Mesendoderm (in vitro differentiated cells): ENCODE results near the gene ABCB11.
A peak's percentile ranks its signal among the peaks of the same experiment; 100 is the strongest.

Experiments
- DNase-seq: peaks from one replicate; pipeline ENCODE4 v3.0.0; 2013
- H2AK5ac ChIP-seq: 2 replicates; pipeline ENCODE4 v1.6.1; 2013; ENCODE audit warnings: low read length, inconsistent platforms
- H2BK120ac ChIP-seq: 2 replicates; pipeline ENCODE4 v1.6.1; 2013; ENCODE audit warnings: low read depth, mild to moderate bottlenecking, low read length, moderate library complexity, mixed read lengths
- H2BK15ac ChIP-seq: replicated peaks from 2 replicates; pipeline ENCODE4 v1.6.1; 2013; ENCODE audit warnings: low read depth, mild to moderate bottlenecking, moderate library complexity
- H2BK5ac ChIP-seq: 2 replicates; pipeline ENCODE4 v1.6.1; 2013; ENCODE audit warnings: low read length, inconsistent platforms
- H3K18ac ChIP-seq: 2 replicates; pipeline ENCODE4 v1.6.1; 2013; ENCODE audit warnings: mild to moderate bottlenecking, low read length, mixed read lengths
- H3K23ac ChIP-seq: one replicate; pipeline ENCODE4 v1.6.1; 2013; ENCODE audit warnings: low read length
- H3K27ac ChIP-seq: 2 replicates; pipeline ENCODE4 v1.5.1; 2013; ENCODE audit warnings: low read depth, mild to moderate bottlenecking, inconsistent platforms, low read length, moderate library complexity
- H3K27me3 ChIP-seq: 2 replicates; pipeline ENCODE4 v1.6.1; 2013; ENCODE audit warnings: low read length, control low read depth, mild to moderate bottlenecking, inconsistent platforms; ENCODE audit not compliant: insufficient read depth, poor library complexity
- H3K36me3 ChIP-seq: 2 replicates; pipeline ENCODE4 v1.6.1; 2013; ENCODE audit warnings: low read length, inconsistent platforms; ENCODE audit not compliant: control insufficient read depth, insufficient read depth
- H3K4ac ChIP-seq: one replicate; pipeline ENCODE4 v1.6.1; 2013; ENCODE audit warnings: low read depth, mild to moderate bottlenecking, low read length, moderate library complexity
- H3K4me1 ChIP-seq: 2 replicates; pipeline ENCODE4 v1.6.1; 2013; ENCODE audit warnings: low read depth, low read length, inconsistent platforms; ENCODE audit not compliant: control insufficient read depth
- H3K4me2 ChIP-seq: 2 replicates; pipeline ENCODE4 v1.6.1; 2013; ENCODE audit warnings: low read length
- H3K4me3 ChIP-seq: 2 replicates; pipeline ENCODE4 v1.5.1; 2013; ENCODE audit warnings: mild to moderate bottlenecking, low read length
- H3K56ac ChIP-seq: one replicate; pipeline ENCODE4 v1.6.1; 2013; ENCODE audit warnings: low read length
- H3K79me1 ChIP-seq: 2 replicates; pipeline ENCODE4 v1.6.1; 2013; ENCODE audit warnings: low read length, inconsistent platforms
- H3K79me2 ChIP-seq: 2 replicates; pipeline ENCODE4 v1.6.1; 2013; ENCODE audit warnings: mild to moderate bottlenecking, low read length; ENCODE audit not compliant: control insufficient read depth, insufficient read depth
- H3K9ac ChIP-seq: 2 replicates; pipeline ENCODE4 v1.6.1; 2013; ENCODE audit warnings: low read length, inconsistent platforms
- H4K5ac ChIP-seq: one replicate; pipeline ENCODE4 v1.6.1; 2013; ENCODE audit warnings: low read length
- H4K8ac ChIP-seq: one replicate; pipeline ENCODE4 v1.6.1; 2013; ENCODE audit warnings: low read depth, mild to moderate bottlenecking, control low read depth, low read length, moderate library complexity
- WGBS: extraction: QIAGEN DNeasy Blood & Tissue Kit; methylation state at CpG from one replicate; pipeline ENCODE4 v1.1.7; 2013; ENCODE audit warnings: low lambda C conversion rate, missing lambda C conversion rate; ENCODE audit not compliant: insufficient coverage; ENCODE audit errors: extremely low coverage; 5-methylcytosine and 5-hydroxymethylcytosine counted together

ABCB11 gene

GRCh38 chr2:169029341-169029740 is 1.8 kb downstream of the ABCB11 start:
- Histone ChIP-seq H3K36me3 (no peaks in the 10 kb centered on the region), H3K27ac (no peak overlapping the region), H3K9ac (no peak overlapping the region), H2BK15ac (no peak overlapping the region), H2AK5ac (no peak overlapping the region), H3K23ac (no peak overlapping the region), H3K4me1 (no peaks in the 10 kb centered on the region), H4K5ac (no peak overlapping the region), H3K27me3 (no peaks in the 10 kb centered on the region), H3K4ac (no peak overlapping the region), H3K56ac (no peak overlapping the region), H3K4me3 (no peak overlapping the region), H3K4me2 (no peak overlapping the region), H2BK5ac (no peak overlapping the region), H2BK120ac (no peak overlapping the region), H3K18ac (no peak overlapping the region), H4K8ac (no peak overlapping the region), H3K79me2 (no peaks in the 10 kb centered on the region), H3K79me1 (no peaks in the 10 kb centered on the region)
- DNase-seq: no peak
- WGBS: no CpG with 5 or more reads among the region's 5 CpGs

- H3K79me2 ChIP-seq: no peaks in the 10 kb centered on the region
- no peak overlapping the region for H2BK15ac ChIP-seq
- H2AK5ac ChIP-seq: no peak overlapping the region
- no peak overlapping the region for H3K27ac ChIP-seq
- no peak overlapping the region for H3K4ac ChIP-seq
- no peaks in the 10 kb centered on the region for H3K36me3 ChIP-seq
- no peak overlapping the region for H3K4me3 ChIP-seq
- H3K18ac ChIP-seq: no peak overlapping the region
- H2BK120ac ChIP-seq: no peak overlapping the region
- no peak for DNase-seq
- H3K4me2 ChIP-seq: no peak overlapping the region
- no peaks in the 10 kb centered on the region for H3K4me1 ChIP-seq
- H4K5ac ChIP-seq: no peak overlapping the region
- no peak overlapping the region for H3K56ac ChIP-seq
- H3K9ac ChIP-seq: no peak overlapping the region
- no peaks in the 10 kb centered on the region for H3K27me3 ChIP-seq
- no peaks in the 10 kb centered on the region for H3K79me1 ChIP-seq
- H2BK5ac ChIP-seq: no peak overlapping the region
- no peak overlapping the region for H4K8ac ChIP-seq
- no CpG with 5 or more reads among the region's 3 CpGs for WGBS
- no peak overlapping the region for H3K23ac ChIP-seq
Measured at GRCh38 chr2:169027234-169027633, 3.9 kb downstream of the ABCB11 start.

- H3K9ac ChIP-seq: no peak overlapping the region
- no peak overlapping the region for H3K27ac ChIP-seq
- H3K56ac ChIP-seq: no peak overlapping the region
- no peaks in the 10 kb centered on the region for H3K27me3 ChIP-seq
- no peak overlapping the region for H2AK5ac ChIP-seq
- no peak overlapping the region for H3K18ac ChIP-seq
- H3K79me2 ChIP-seq: no peaks in the 10 kb centered on the region
- no peaks in the 10 kb centered on the region for H3K4me1 ChIP-seq
- H2BK15ac ChIP-seq: no peak overlapping the region
- no peak overlapping the region for H2BK5ac ChIP-seq
- H3K79me1 ChIP-seq: no peaks in the 10 kb centered on the region
- H3K36me3 ChIP-seq: no peaks in the 10 kb centered on the region
- H3K23ac ChIP-seq: no peak overlapping the region
- no peak for DNase-seq
- H4K5ac ChIP-seq: no peak overlapping the region
- WGBS: no CpG with 5 or more reads among the region's 1 CpG
- no peak overlapping the region for H2BK120ac ChIP-seq
- H3K4ac ChIP-seq: no peak overlapping the region
- H3K4me2 ChIP-seq: no peak overlapping the region
- H3K4me3 ChIP-seq: no peak overlapping the region
- H4K8ac ChIP-seq: no peak overlapping the region
Measured at GRCh38 chr2:169026056-169026455, 5.1 kb downstream of the ABCB11 start.

GRCh38 chr2:169023161-169023560 is 8.0 kb downstream of the ABCB11 start:
- no peak overlapping the region for H3K9ac ChIP-seq
- H3K4me2 ChIP-seq: no peak overlapping the region
- H3K4me1 ChIP-seq: no peaks in the 10 kb centered on the region
- no peak for DNase-seq
- H3K79me1 ChIP-seq: no peaks in the 10 kb centered on the region
- no peak overlapping the region for H4K5ac ChIP-seq
- H3K18ac ChIP-seq: no peak overlapping the region
- H3K4ac ChIP-seq: no peak overlapping the region
- no peak overlapping the region for H3K23ac ChIP-seq
- H3K79me2 ChIP-seq: no peaks in the 10 kb centered on the region
- no peak overlapping the region for H2BK120ac ChIP-seq
- H3K27ac ChIP-seq: no peak overlapping the region
- H3K27me3 ChIP-seq: no peaks in the 10 kb centered on the region
- no peak overlapping the region for H3K56ac ChIP-seq
- no CpG with 5 or more reads among the region's 3 CpGs for WGBS
- no peak overlapping the region for H2BK5ac ChIP-seq
- H3K36me3 ChIP-seq: no peaks in the 10 kb centered on the region
- no peak overlapping the region for H2AK5ac ChIP-seq
- H2BK15ac ChIP-seq: no peak overlapping the region
- H3K4me3 ChIP-seq: no peak overlapping the region
- no peak overlapping the region for H4K8ac ChIP-seq

- Histone ChIP-seq H3K27ac (no peak overlapping the region), H3K79me2 (no peaks in the 10 kb centered on the region), H3K4me2 (no peak overlapping the region), H3K4me1 (peaks cover 10% of the 10 kb centered on the region), H2BK5ac (no peak overlapping the region), H2BK15ac (no peak overlapping the region), H3K36me3 (no peaks in the 10 kb centered on the region), H4K8ac (no peak overlapping the region), H3K18ac (no peak overlapping the region), H4K5ac (no peak overlapping the region), H2BK120ac (no peak overlapping the region), H3K79me1 (no peaks in the 10 kb centered on the region), H3K9ac (no peak overlapping the region), H3K4me3 (no peak overlapping the region), H3K23ac (no peak overlapping the region), H2AK5ac (no peak overlapping the region), H3K56ac (no peak overlapping the region), H3K4ac (no peak overlapping the region), H3K27me3 (no peaks in the 10 kb centered on the region)
- no CpG with 5 or more reads among the region's 3 CpGs for WGBS
- DNase-seq: no peak
Measured at GRCh38 chr2:169018390-169018789, 12.7 kb downstream of the ABCB11 start.

GRCh38 chr2:169015943-169016342 is 15.2 kb downstream of the ABCB11 start:
- no peaks in the 10 kb centered on the region for H3K79me1 ChIP-seq
- H2AK5ac ChIP-seq: no peak overlapping the region
- no peak overlapping the region for H3K23ac ChIP-seq
- no peaks in the 10 kb centered on the region for H3K27me3 ChIP-seq
- H3K79me2 ChIP-seq: no peaks in the 10 kb centered on the region
- H2BK5ac ChIP-seq: no peak overlapping the region
- peak overlapping the region; percentile 9 for H3K56ac ChIP-seq
- H3K4me2 ChIP-seq: no peak overlapping the region
- H3K4ac ChIP-seq: no peak overlapping the region
- no peak overlapping the region for H4K8ac ChIP-seq
- no peak overlapping the region for H3K9ac ChIP-seq
- no peaks in the 10 kb centered on the region for H3K36me3 ChIP-seq
- no peak overlapping the region for H2BK15ac ChIP-seq
- no peak overlapping the region for H3K4me3 ChIP-seq
- no peak overlapping the region for H2BK120ac ChIP-seq
- 100% methylated on average over 2 of the region's 4 CpGs for WGBS
- peaks cover 10% of the 10 kb centered on the region for H3K4me1 ChIP-seq
- no peak overlapping the region for H3K18ac ChIP-seq
- no peak for DNase-seq
- no peak overlapping the region for H3K27ac ChIP-seq
- H4K5ac ChIP-seq: no peak overlapping the region
